ENCODE data around the gene MYO5C. TPM values are rescaled to one million over a fixed set of nuclear protein-coding genes. Genes with fewer than 3 reads are reported as not detected.

The MYO5C gene
- total RNA-seq, 4 donors from 2014 or later: 1.2 to 4.3 (median 2.9) TPM

- no peak for ATAC-seq
- TF ChIP-seq, protein P1, sequence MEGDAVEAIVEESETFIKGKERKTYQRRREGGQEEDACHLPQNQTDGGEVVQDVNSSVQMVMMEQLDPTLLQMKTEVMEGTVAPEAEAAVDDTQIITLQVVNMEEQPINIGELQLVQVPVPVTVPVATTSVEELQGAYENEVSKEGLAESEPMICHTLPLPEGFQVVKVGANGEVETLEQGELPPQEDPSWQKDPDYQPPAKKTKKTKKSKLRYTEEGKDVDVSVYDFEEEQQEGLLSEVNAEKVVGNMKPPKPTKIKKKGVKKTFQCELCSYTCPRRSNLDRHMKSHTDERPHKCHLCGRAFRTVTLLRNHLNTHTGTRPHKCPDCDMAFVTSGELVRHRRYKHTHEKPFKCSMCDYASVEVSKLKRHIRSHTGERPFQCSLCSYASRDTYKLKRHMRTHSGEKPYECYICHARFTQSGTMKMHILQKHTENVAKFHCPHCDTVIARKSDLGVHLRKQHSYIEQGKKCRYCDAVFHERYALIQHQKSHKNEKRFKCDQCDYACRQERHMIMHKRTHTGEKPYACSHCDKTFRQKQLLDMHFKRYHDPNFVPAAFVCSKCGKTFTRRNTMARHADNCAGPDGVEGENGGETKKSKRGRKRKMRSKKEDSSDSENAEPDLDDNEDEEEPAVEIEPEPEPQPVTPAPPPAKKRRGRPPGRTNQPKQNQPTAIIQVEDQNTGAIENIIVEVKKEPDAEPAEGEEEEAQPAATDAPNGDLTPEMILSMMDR (IDR thresholded peaks at IDR 0.05 in 4 of 5, conservative IDR thresholded peaks at IDR 0.05 in 1 of 5): no peak
- TF ChIP-seq POLR2A (IDR thresholded peaks at IDR 0.05): no peak
- Histone ChIP-seq H3K9me3 (no peaks in the 10 kb centered on the region), H3K27me3 (no peaks in the 10 kb centered on the region), H3K27ac (no peak overlapping the region), H3K4me1 (no peaks in the 10 kb centered on the region), H3K4me3 (no peak overlapping the region), H3K36me3 (no peaks in the 10 kb centered on the region)
- intact Hi-C loops (cut with DNase I; ENCODE audit: low total_unique reads) (no loop called here), in situ Hi-C loops (cut with MboI; ENCODE audit: low sequenced_read_pairs in 4 of 4) (no loop called here)
- no peak for DNase-seq
Observed at GRCh38 chr15:52163321-52164190, 132.0 kb downstream of the MYO5C start.

DNA sequence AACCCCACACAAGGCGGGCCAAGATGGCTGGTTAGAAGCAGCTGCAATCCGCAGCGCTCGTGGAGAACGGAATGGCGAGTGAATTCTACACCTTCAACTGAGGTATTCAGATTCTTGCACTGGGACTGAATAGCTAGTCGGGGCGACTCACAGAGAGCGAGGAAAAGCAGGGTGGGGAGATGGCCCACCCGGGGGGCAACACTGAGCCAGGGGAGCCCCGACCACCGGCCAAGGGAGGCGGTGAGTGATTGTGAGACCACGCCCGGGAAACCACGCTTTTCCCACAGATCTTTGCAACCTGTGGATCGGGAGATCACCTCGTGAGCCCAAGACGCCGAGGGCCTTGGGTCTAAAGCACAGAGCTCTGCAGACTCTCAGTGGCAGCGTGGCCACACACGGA is 132.7 kb downstream of the MYO5C start:
- in situ Hi-C loops (cut with MboI; ENCODE audit: low sequenced_read_pairs in 4 of 4): no loop called here
- no peak overlapping the region for H3K4me3 ChIP-seq
- no peak overlapping the region for H3K27ac ChIP-seq
- H3K4me1 ChIP-seq: no peaks in the 10 kb centered on the region
- no peak for DNase-seq
- no peaks in the 10 kb centered on the region for H3K27me3 ChIP-seq
- intact Hi-C loops (cut with DNase I; ENCODE audit: low total_unique reads): no loop called here
- no peaks in the 10 kb centered on the region for H3K36me3 ChIP-seq
- ATAC-seq: no peak
- TF ChIP-seq, protein P1 (IDR thresholded peaks at IDR 0.05 in 4 of 5, conservative IDR thresholded peaks at IDR 0.05 in 1 of 5): no peak
- no peak for TF ChIP-seq POLR2A (IDR thresholded peaks at IDR 0.05)
- no peaks in the 10 kb centered on the region for H3K9me3 ChIP-seq

- Histone ChIP-seq H3K9me3 (no peaks in the 10 kb centered on the region), H3K36me3 (no peaks in the 10 kb centered on the region), H3K27me3 (no peaks in the 10 kb centered on the region), H3K27ac (no peak overlapping the region), H3K4me1 (no peaks in the 10 kb centered on the region), H3K4me3 (no peak overlapping the region)
- in situ Hi-C loops (cut with MboI; ENCODE audit: low sequenced_read_pairs in 4 of 4): no loop called here
- intact Hi-C loops (cut with DNase I; ENCODE audit: low total_unique reads): no loop called here
- no peak for TF ChIP-seq POLR2A (IDR thresholded peaks at IDR 0.05)
- TF ChIP-seq, protein P1 (IDR thresholded peaks at IDR 0.05 in 4 of 5, conservative IDR thresholded peaks at IDR 0.05 in 1 of 5): no peak
- DNase-seq (no peak), ATAC-seq (no peak)
Observed at GRCh38 chr15:52162260-52162659, 133.3 kb downstream of the MYO5C start.

- no peak for TF ChIP-seq POLR2A (IDR thresholded peaks at IDR 0.05)
- TF ChIP-seq, protein P1 (IDR thresholded peaks at IDR 0.05 in 4 of 5, conservative IDR thresholded peaks at IDR 0.05 in 1 of 5): no peak
- H3K4me1 ChIP-seq: no peaks in the 10 kb centered on the region
- intact Hi-C loops (cut with DNase I; ENCODE audit: low total_unique reads): no loop called here
Observed at GRCh38 chr15:52161406-52161966, 134.1 kb downstream of the MYO5C start.

More at GRCh38 chr15:52161406-52161966, 134.1 kb downstream of the MYO5C start:
- ATAC-seq (no peak), DNase-seq (no peak)
- no peaks in the 10 kb centered on the region for H3K36me3 ChIP-seq
- in situ Hi-C loops (cut with MboI; ENCODE audit: low sequenced_read_pairs in 4 of 4): no loop called here
- no peaks in the 10 kb centered on the region for H3K9me3 ChIP-seq
- no peaks in the 10 kb centered on the region for H3K27me3 ChIP-seq
- no peak overlapping the region for H3K4me3 ChIP-seq
- no peak overlapping the region for H3K27ac ChIP-seq

Measured in gastrocnemius medialis (tissue), 4 donors.